Neural progenitor cell (in vitro differentiated cells): ENCODE results near the gene NRCAM. TPM values are rescaled to one million over a fixed set of nuclear protein-coding genes. Genes with fewer than 3 reads are reported as not detected.
A peak's percentile ranks its signal among the peaks of the same experiment; 100 is the strongest.

Experiments
- DNase-seq: peaks from one replicate; pipeline ENCODE4 v3.0.0-alpha.2; 2016; ENCODE audit warnings: low spot score
- H2AFZ ChIP-seq: fragments of 200-600 bp; sonication (generic); replicated peaks from 2 replicates; pipeline ENCODE4 v1.6.1; 2016; ENCODE audit warnings: antibody characterized with exemption
- H3F3A ChIP-seq: fragments of 200-600 bp; sonication (generic); 2 replicates; pipeline ENCODE4 v1.6.1; 2016; ENCODE audit warnings: antibody characterized with exemption, low read depth
- H3K27ac ChIP-seq: fragments of 200-600 bp; sonication (generic); 2 replicates; pipeline ENCODE4 v1.5.1; 2016; ENCODE audit warnings: mild to moderate bottlenecking
- H3K27me3 ChIP-seq: fragments of 200-600 bp; sonication (generic); 2 replicates; pipeline ENCODE4 v1.6.1; 2016; ENCODE audit warnings: mild to moderate bottlenecking, moderate library complexity
- H3K36me3 ChIP-seq: fragments of 200-600 bp; sonication (generic); 2 replicates; pipeline ENCODE4 v1.5.1; 2016
- H3K4me1 ChIP-seq: fragments of 200-600 bp; sonication (generic); 2 replicates; pipeline ENCODE4 v1.6.1; 2016; ENCODE audit warnings: mixed run types
- H3K4me2 ChIP-seq: fragments of 200-600 bp; sonication (generic); 2 replicates; pipeline ENCODE4 v1.6.1; 2016
- H3K4me3 ChIP-seq: fragments of 200-600 bp; sonication (generic); 2 replicates; pipeline ENCODE4 v1.5.1; 2016
- H3K79me2 ChIP-seq: fragments of 200-600 bp; sonication (generic); 2 replicates; pipeline ENCODE4 v1.6.1; 2016; ENCODE audit warnings: low read depth
- H3K9ac ChIP-seq: fragments of 200-600 bp; sonication (generic); 2 replicates; pipeline ENCODE4 v1.6.1; 2016
- H3K9me3 ChIP-seq: fragments of 200-600 bp; sonication (generic); 2 replicates; pipeline ENCODE4 v1.5.1; 2016; ENCODE audit warnings: low read depth
- H4K20me1 ChIP-seq: fragments of 200-600 bp; sonication (generic); 2 replicates; pipeline ENCODE4 v1.6.1; 2016; ENCODE audit warnings: low read depth
- H3K27ac Mint-ChIP-seq: 3 replicates; pipeline ENCODE4 v1.8.0; 2021; ENCODE audit warnings: mixed read lengths
- H3K27me3 Mint-ChIP-seq: 2 replicates; pipeline ENCODE4 v1.8.0; 2022; ENCODE audit warnings: low read depth, mild to moderate bottlenecking, inconsistent platforms, moderate library complexity, mixed read lengths; ENCODE audit not compliant: insufficient read depth
- H3K36me3 Mint-ChIP-seq: 3 replicates; pipeline ENCODE4 v1.8.0; 2021; ENCODE audit warnings: mixed read lengths
- H3K4me1 Mint-ChIP-seq: 3 replicates; pipeline ENCODE4 v1.8.0; 2021; ENCODE audit warnings: mixed read lengths
- H3K4me3 Mint-ChIP-seq: 3 replicates; pipeline ENCODE4 v1.8.0; 2021; ENCODE audit warnings: mild to moderate bottlenecking, moderate library complexity, mixed read lengths
- H3K9me3 Mint-ChIP-seq: 3 replicates; pipeline ENCODE4 v1.8.0; 2020; ENCODE audit warnings: mixed read lengths
- CTCF ChIP-seq: fragments of 200-600 bp; sonication (generic); IDR thresholded peaks from 2 replicates; pipeline ENCODE4 v1.5.1; 2017; ENCODE audit warnings: antibody characterized with exemption, mild to moderate bottlenecking
- EZH2 ChIP-seq: fragments of 200-600 bp; sonication (generic); IDR thresholded peaks from 2 replicates; pipeline ENCODE4 v1.6.1; 2017; ENCODE audit warnings: antibody characterized with exemption, mild to moderate bottlenecking, moderate library complexity
- EZH2phosphoT487 ChIP-seq: fragments of 200-600 bp; sonication (generic); IDR thresholded peaks from 2 replicates; pipeline ENCODE4 v1.6.1; 2017; ENCODE audit warnings: antibody characterized with exemption
- total RNA-seq: library from RNA; depleted of rRNA; stranded (reverse); fragments of >200 nt; gene quantifications from 2 replicates; pipeline ENCODE4 v1.2.3, GENCODE V29; 2015; ENCODE audit warnings: low replicate concordance

Gene NRCAM
- total RNA-seq, 1 donor from 2014 or later, result 104 TPM

GRCh38 chr7:108330227-108330626, 126.0 kb downstream of the NRCAM start:
- H3K9me3 Mint-ChIP-seq, result no peaks in the 10 kb centered on the region
- Histone ChIP-seq H3K4me1 (peaks cover 55% of the 10 kb centered on the region), H3F3A (peaks cover 35% of the 10 kb centered on the region), H3K9me3 (no peaks in the 10 kb centered on the region), H3K79me2 (peaks cover 30% of the 10 kb centered on the region), H3K27me3 (no peaks in the 10 kb centered on the region), H2AFZ (no peak overlapping the region), H4K20me1 (no peaks in the 10 kb centered on the region), H3K4me3 (peak overlapping the region; percentile 15), H3K36me3 (no peaks in the 10 kb centered on the region), H3K9ac (no peak overlapping the region), H3K4me2 (peak overlapping the region; percentile 75), H3K27ac (peak overlapping the region; percentile 62)
- DNase-seq, result peak; percentile 64
- no peak overlapping the region for H3K4me3 Mint-ChIP-seq
- peaks cover 60% of the 10 kb centered on the region for H3K4me1 Mint-ChIP-seq
- H3K36me3 Mint-ChIP-seq, result no peaks in the 10 kb centered on the region
- H3K27ac Mint-ChIP-seq, result peak overlapping the region; percentile 61
- TF ChIP-seq EZH2phosphoT487 (no peak), CTCF (no peak), EZH2 (no peak)
- no peaks in the 10 kb centered on the region for H3K27me3 Mint-ChIP-seq

GRCh38 chr7:108329514-108329913, 126.7 kb downstream of the NRCAM start:
- H3K9me3 Mint-ChIP-seq, result no peaks in the 10 kb centered on the region
- peaks cover 42% of the 10 kb centered on the region for H3F3A ChIP-seq

GRCh38 chr7:108328174-108328651, 128.0 kb downstream of the NRCAM start:
- Mint-ChIP-seq H3K4me3 (peak overlapping the region; percentile 79), H3K36me3 (no peaks in the 10 kb centered on the region), H3K4me1 (peaks cover 74% of the 10 kb centered on the region), H3K27ac (peak overlapping the region; percentile 88), H3K27me3 (peaks cover 2% of the 10 kb centered on the region), H3K9me3 (no peaks in the 10 kb centered on the region)
- Histone ChIP-seq H4K20me1 (no peaks in the 10 kb centered on the region), H3K4me1 (peaks cover 75% of the 10 kb centered on the region), H3K36me3 (no peaks in the 10 kb centered on the region), H3K9ac (no peak overlapping the region), H3K27ac (peak overlapping the region; percentile 20), H3K4me3 (peak overlapping the region; percentile 38), H3K79me2 (peaks cover 30% of the 10 kb centered on the region), H3F3A (peaks cover 54% of the 10 kb centered on the region), H3K27me3 (no peaks in the 10 kb centered on the region), H3K4me2 (peak overlapping the region; percentile 75), H2AFZ (no peak overlapping the region), H3K9me3 (no peaks in the 10 kb centered on the region)
- TF ChIP-seq CTCF (no peak), EZH2phosphoT487 (no peak), EZH2 (no peak)
- peak; percentile 82 for DNase-seq

More at GRCh38 chr7:108329514-108329913, 126.7 kb downstream of the NRCAM start:
- Histone ChIP-seq H3K79me2 (peaks cover 30% of the 10 kb centered on the region), H4K20me1 (no peaks in the 10 kb centered on the region), H3K4me3 (peak overlapping the region; percentile 38), H3K4me2 (peak overlapping the region; percentile 75), H3K4me1 (peaks cover 62% of the 10 kb centered on the region), H3K27ac (peak overlapping the region; percentile 20), H3K9ac (no peak overlapping the region), H2AFZ (no peak overlapping the region), H3K36me3 (no peaks in the 10 kb centered on the region), H3K27me3 (no peaks in the 10 kb centered on the region), H3K9me3 (no peaks in the 10 kb centered on the region)
- Mint-ChIP-seq H3K27me3 (no peaks in the 10 kb centered on the region), H3K4me3 (peak overlapping the region; percentile 2), H3K4me1 (peaks cover 61% of the 10 kb centered on the region), H3K36me3 (no peaks in the 10 kb centered on the region), H3K27ac (no peak overlapping the region)
- TF ChIP-seq CTCF (no peak), EZH2 (no peak), EZH2phosphoT487 (peak; percentile 97)
- DNase-seq, result peak; percentile 79
